Neuronal stem cell (in vitro differentiated cells): ENCODE measurements around the gene DIDO1.
"Not testable (repeated sequence)": the region's sequence is repeated elsewhere in the genome, so short reads cannot be mapped to it uniquely, and the experiment has no call there.

ENCODE experiments used
- DNase-seq: peaks from one replicate; pipeline ENCODE4 v3.0.0-alpha.2; 2013; ENCODE audit warnings: low spot score
- H2AFZ ChIP-seq: one replicate; pipeline ENCODE4 v1.6.1; 2013; ENCODE audit warnings: mild to moderate bottlenecking, low read length, inconsistent platforms
- H2AK5ac ChIP-seq: 2 replicates; pipeline ENCODE4 v1.6.1; 2013; ENCODE audit warnings: low read depth, mild to moderate bottlenecking, inconsistent platforms, low read length, moderate library complexity, mixed read lengths
- H2BK120ac ChIP-seq: 2 replicates; pipeline ENCODE4 v1.6.1; 2013; ENCODE audit warnings: low read depth, mild to moderate bottlenecking, inconsistent platforms, low read length, moderate library complexity, mixed read lengths
- H2BK12ac ChIP-seq: one replicate; pipeline ENCODE4 v1.6.1; 2013; ENCODE audit warnings: low read length, inconsistent platforms
- H2BK15ac ChIP-seq: 2 replicates; pipeline ENCODE4 v1.6.1; 2013; ENCODE audit warnings: mild to moderate bottlenecking, low read length, inconsistent platforms, mixed read lengths
- H2BK5ac ChIP-seq: one replicate; pipeline ENCODE4 v1.6.1; 2013; ENCODE audit warnings: inconsistent platforms, mild to moderate bottlenecking, low read length, moderate library complexity
- H3K14ac ChIP-seq: one replicate; pipeline ENCODE4 v1.6.1; 2013; ENCODE audit warnings: low read length, inconsistent platforms
- H3K18ac ChIP-seq: 2 replicates; pipeline ENCODE4 v1.6.1; 2013; ENCODE audit warnings: low read length, inconsistent platforms
- H3K23ac ChIP-seq: 2 replicates; pipeline ENCODE4 v1.6.1; 2013; ENCODE audit warnings: low read depth, mild to moderate bottlenecking, mixed read lengths, low read length, inconsistent platforms; ENCODE audit not compliant: poor library complexity
- H3K27ac ChIP-seq: replicated peaks from 3 replicates; pipeline ENCODE4 v1.5.1; 2013; ENCODE audit warnings: low read length, inconsistent platforms
- H3K27me3 ChIP-seq, 3 experiments: 2 replicates each; pipeline ENCODE4 v1.6.1; 2013; ENCODE audit warnings: low read length in 3 of 3, mild to moderate bottlenecking in 2 of 3, inconsistent platforms in 1 of 3, low read depth in 1 of 3, mixed read lengths in 1 of 3, moderate library complexity in 1 of 3; ENCODE audit not compliant: control insufficient read depth in 3 of 3, insufficient read depth in 3 of 3
- H3K36me3 ChIP-seq, 2 donors: replicated peaks in 1 of 2; 2 replicates each; pipeline ENCODE4 v1.6.1; 2013; ENCODE audit warnings: low read length in 2 of 2; ENCODE audit not compliant: control insufficient read depth in 2 of 2, insufficient read depth in 2 of 2
- H3K4ac ChIP-seq: 2 replicates; pipeline ENCODE4 v1.6.1; 2013; ENCODE audit warnings: inconsistent platforms, mild to moderate bottlenecking, low read length, moderate library complexity
- H3K4me1 ChIP-seq, 2 donors: 1 replicate in 1 of 2; 2 replicates in 1 of 2; pipeline ENCODE4 v1.6.1; 2013; ENCODE audit warnings: low read length in 2 of 2, low read depth in 1 of 2; ENCODE audit not compliant: control insufficient read depth in 2 of 2, insufficient read depth in 1 of 2
- H3K4me2 ChIP-seq: one replicate; pipeline ENCODE4 v1.6.1; 2013; ENCODE audit warnings: mild to moderate bottlenecking, low read length, inconsistent platforms; ENCODE audit not compliant: insufficient read depth, poor library complexity, severe bottlenecking
- H3K4me3 ChIP-seq, 2 donors: 2 replicates each; pipeline ENCODE4 v1.5.1; 2013; ENCODE audit warnings: low read length in 2 of 2, mild to moderate bottlenecking in 2 of 2, inconsistent platforms in 1 of 2, moderate library complexity in 1 of 2
- H3K79me1 ChIP-seq: one replicate; pipeline ENCODE4 v1.6.1; 2013; ENCODE audit warnings: low read depth, mild to moderate bottlenecking, inconsistent platforms, low read length, moderate library complexity
- H3K9ac ChIP-seq: one replicate; pipeline ENCODE4 v1.6.1; 2013; ENCODE audit warnings: mild to moderate bottlenecking, low read depth, low read length, inconsistent platforms; ENCODE audit not compliant: poor library complexity
- H3K9me3 ChIP-seq, 2 donors: replicated peaks in 1 of 2; 2 replicates each; pipeline versions ENCODE3 to v1.6.1; 2013; ENCODE audit warnings: low read length in 2 of 2, mild to moderate bottlenecking in 2 of 2, inconsistent platforms in 1 of 2, low read depth in 1 of 2, mixed read lengths in 1 of 2, moderate library complexity in 1 of 2; ENCODE audit not compliant: control insufficient read depth in 2 of 2, insufficient read depth in 1 of 2
- H4K8ac ChIP-seq: one replicate; pipeline ENCODE4 v1.6.1; 2013; ENCODE audit warnings: low read depth, mild to moderate bottlenecking, inconsistent platforms, low read length, moderate library complexity
- H4K91ac ChIP-seq: one replicate; pipeline ENCODE4 v1.6.1; 2013; ENCODE audit warnings: low read length, low read depth, mild to moderate bottlenecking, inconsistent platforms; ENCODE audit not compliant: poor library complexity
- WGBS, 2 donors: extraction: QIAGEN DNeasy Blood & Tissue Kit; methylation state at CpG; one replicate each; pipeline ENCODE4 v1.1.7; 2013; ENCODE audit warnings: missing lambda C conversion rate in 2 of 2, mixed read lengths in 1 of 2; ENCODE audit not compliant: insufficient read length in 2 of 2, insufficient replicate concordance in 1 of 2; ENCODE audit errors: extremely low coverage in 2 of 2; 5-methylcytosine and 5-hydroxymethylcytosine counted together

The DIDO1 gene

DNA sequence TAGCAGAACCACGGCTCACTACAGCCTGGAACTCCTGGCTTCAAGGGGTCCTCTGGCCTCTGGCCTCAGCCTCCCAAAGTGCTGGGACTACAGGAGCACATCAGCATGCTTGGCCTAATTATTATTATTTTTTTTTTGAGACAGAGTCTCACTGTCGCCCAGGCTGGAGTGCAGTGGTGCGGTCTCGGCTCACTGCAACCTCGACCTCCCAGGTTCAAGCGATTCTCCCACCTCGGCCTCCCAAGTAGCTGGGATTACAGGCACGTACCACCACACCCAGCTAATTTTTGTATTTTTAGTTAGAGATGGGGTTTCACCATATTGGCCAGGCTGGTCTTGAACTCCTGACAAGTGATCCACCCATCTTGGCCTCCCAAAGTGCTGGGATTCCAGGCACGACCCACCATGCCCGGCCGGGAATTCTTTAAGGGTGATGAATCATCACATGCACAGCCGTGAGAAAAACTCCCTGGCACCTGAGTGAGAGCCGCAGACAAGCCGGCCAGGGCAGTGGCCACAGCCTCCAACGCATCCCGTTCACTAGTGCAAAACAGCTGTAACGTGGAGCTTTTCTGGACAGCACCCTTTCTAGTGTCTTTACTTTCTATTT is 3.1 kb downstream of the DIDO1 start:
- H3K9ac ChIP-seq, H2BK5ac ChIP-seq, H3K79me1 ChIP-seq, H3K27ac ChIP-seq, H2BK15ac ChIP-seq, H3K4ac ChIP-seq, H3K27me3 ChIP-seq, DNase-seq, H4K8ac ChIP-seq, H3K23ac ChIP-seq, H2AFZ ChIP-seq, H3K14ac ChIP-seq, H3K4me3 ChIP-seq, H2AK5ac ChIP-seq, H3K18ac ChIP-seq, H2BK120ac ChIP-seq, H2BK12ac ChIP-seq, H3K4me2 ChIP-seq, H3K9me3 ChIP-seq, H4K91ac ChIP-seq: not testable (repeated sequence)
- H3K4me1 ChIP-seq = peaks cover 14 to 44% of the 10 kb centered on the region in 2 donors
- no CpG with 5 or more reads among the region's 17 CpGs for WGBS, 2 donors
- H3K36me3 ChIP-seq = peaks cover 0 to 10% of the 10 kb centered on the region in 2 donors

GRCh38 chr20:62922451-62922921 is 3.8 kb downstream of the DIDO1 start:
- Histone ChIP-seq H2BK120ac (no peak overlapping the region), H3K4me2 (no peak overlapping the region), H3K27me3 (no peaks in the 10 kb centered on the region), H2AK5ac (no peak overlapping the region), H2BK5ac (no peak overlapping the region), H3K4me3 (no peak overlapping the region), H3K4ac (no peak overlapping the region), H3K4me1 (peaks cover 14 to 50% of the 10 kb centered on the region in 2 donors), H3K23ac (no peak overlapping the region), H2BK15ac (no peak overlapping the region), H4K91ac (no peak overlapping the region), H3K9ac (no peak overlapping the region), H3K27ac (no peak overlapping the region), H3K18ac (no peak overlapping the region), H3K14ac (no peak overlapping the region), H4K8ac (no peak overlapping the region), H2AFZ (no peak overlapping the region), H3K36me3 (peaks cover 0 to 5% of the 10 kb centered on the region in 2 donors), H2BK12ac (no peak overlapping the region), H3K79me1 (peaks cover 2% of the 10 kb centered on the region), H3K9me3 (no peaks in the 10 kb centered on the region)
- no CpG with 5 or more reads among the region's 14 CpGs for WGBS, 2 donors
- DNase-seq = no peak

- Histone ChIP-seq H2BK15ac (no peak overlapping the region), H3K4me2 (no peak overlapping the region), H2AK5ac (no peak overlapping the region), H3K27me3 (no peaks in the 10 kb centered on the region), H2BK5ac (no peak overlapping the region), H4K91ac (no peak overlapping the region), H4K8ac (no peak overlapping the region), H3K4ac (no peak overlapping the region), H2BK12ac (no peak overlapping the region), H3K4me3 (no peak overlapping the region), H3K36me3 (peaks cover 0 to 5% of the 10 kb centered on the region in 2 donors), H3K9ac (no peak overlapping the region), H3K23ac (no peak overlapping the region), H2BK120ac (no peak overlapping the region), H3K9me3 (no peaks in the 10 kb centered on the region), H3K18ac (no peak overlapping the region), H3K14ac (no peak overlapping the region), H3K27ac (no peak overlapping the region), H3K79me1 (peaks cover 2% of the 10 kb centered on the region), H2AFZ (no peak overlapping the region), H3K4me1 (peaks cover 18 to 56% of the 10 kb centered on the region in 2 donors)
- DNase-seq = peak; percentile 65
- no CpG with 5 or more reads among the region's 8 CpGs for WGBS, 2 donors
Measured at GRCh38 chr20:62921119-62921687, 5.1 kb downstream of the DIDO1 start.

GRCh38 chr20:62920039-62920645 is 6.2 kb downstream of the DIDO1 start:
- Histone ChIP-seq H2AFZ (no peak overlapping the region), H2AK5ac (no peak overlapping the region), H3K4me1 (peaks cover 20 to 63% of the 10 kb centered on the region in 2 donors), H3K27ac (no peak overlapping the region), H3K27me3 (no peaks in the 10 kb centered on the region), H3K4ac (no peak overlapping the region), H3K9ac (no peak overlapping the region), H3K4me2 (no peak overlapping the region), H2BK120ac (no peak overlapping the region), H2BK5ac (no peak overlapping the region), H3K14ac (no peak overlapping the region), H3K36me3 (peaks cover 0 to 5% of the 10 kb centered on the region in 2 donors), H3K9me3 (no peaks in the 10 kb centered on the region), H4K91ac (no peak overlapping the region), H3K4me3 (no peak overlapping the region), H3K18ac (no peak overlapping the region), H2BK15ac (no peak overlapping the region), H2BK12ac (no peak overlapping the region), H3K23ac (no peak overlapping the region), H3K79me1 (peaks cover 2% of the 10 kb centered on the region), H4K8ac (no peak overlapping the region)
- DNase-seq = no peak
- WGBS, 2 donors = no CpG with 5 or more reads among the region's 10 CpGs
